ENCODE measurements around the gene KLHL35.

The KLHL35 gene

DNA sequence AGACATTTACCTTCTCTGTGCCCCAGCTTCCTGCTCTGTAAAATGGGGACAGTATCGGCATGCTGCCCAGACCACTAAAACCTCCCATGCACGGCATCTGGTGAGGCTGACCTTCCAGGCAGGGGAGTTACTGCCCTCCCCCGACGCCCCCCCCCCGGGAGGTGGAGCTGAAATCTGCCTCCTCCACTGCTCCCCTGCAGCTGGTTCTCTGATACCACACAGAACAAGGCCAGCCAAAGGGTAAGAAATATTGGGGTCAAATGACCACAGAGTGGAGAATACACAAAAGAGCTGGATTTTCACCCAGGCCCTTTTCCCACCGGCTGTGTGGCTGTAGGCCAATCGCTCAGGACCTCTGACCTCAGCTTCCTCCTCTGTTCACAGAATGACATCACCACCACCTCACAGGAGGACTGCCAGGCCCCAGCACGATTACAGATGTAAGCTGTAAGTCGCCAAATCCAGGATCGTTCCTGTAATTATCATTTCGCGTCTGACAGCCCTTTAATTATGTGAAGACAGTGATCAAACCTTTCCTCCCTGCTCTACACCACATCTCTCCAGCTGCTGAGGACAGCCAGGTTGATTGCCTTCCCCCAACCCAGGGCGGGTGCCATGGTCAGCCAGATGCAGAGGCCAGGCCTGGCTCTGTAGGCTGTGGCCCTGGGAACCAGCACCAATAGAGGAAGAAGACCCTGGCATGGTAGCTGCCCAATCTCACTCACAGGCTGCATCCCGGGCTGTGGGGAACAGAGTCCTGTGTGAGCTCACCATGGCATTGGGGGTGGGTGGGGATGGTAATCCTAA is 35.7 kb upstream of the KLHL35 start:
- CTCF ChIA-PET, result interaction anchor here (0.6 kb wide), 1 partner anchor 210 kb away, joined by 4 read pairs; no protein-coding TSS in a partner anchor
- no peak for DNase-seq (ENCODE audit: extremely low spot score)
- TF ChIP-seq ZNF384 (IDR thresholded peaks at IDR 0.05) (no peak), SP1 (IDR thresholded peaks at IDR 0.05) (no peak), FOXM1 (IDR thresholded peaks at IDR 0.05; ENCODE audit: borderline replicate concordance) (no peak), ARNT (IDR thresholded peaks at IDR 0.05) (no peak), L3MBTL2 (conservative IDR thresholded peaks at IDR 0.05) (no peak), SUZ12 (IDR thresholded peaks at IDR 0.05) (no peak), HDGF (IDR thresholded peaks at IDR 0.05; ENCODE audit: borderline replicate concordance) (no peak), LEF1 (IDR thresholded peaks at IDR 0.05; ENCODE audit: borderline replicate concordance) (no peak), FOXA1 (IDR thresholded peaks at IDR 0.05) (no peak), NFRKB (IDR thresholded peaks at IDR 0.05) (no peak)
- POLR2A ChIA-PET, result interaction anchor here (0.9 kb wide), 1 partner anchor 9 kb away, joined by 3 read pairs; no protein-coding TSS in a partner anchor

DNA sequence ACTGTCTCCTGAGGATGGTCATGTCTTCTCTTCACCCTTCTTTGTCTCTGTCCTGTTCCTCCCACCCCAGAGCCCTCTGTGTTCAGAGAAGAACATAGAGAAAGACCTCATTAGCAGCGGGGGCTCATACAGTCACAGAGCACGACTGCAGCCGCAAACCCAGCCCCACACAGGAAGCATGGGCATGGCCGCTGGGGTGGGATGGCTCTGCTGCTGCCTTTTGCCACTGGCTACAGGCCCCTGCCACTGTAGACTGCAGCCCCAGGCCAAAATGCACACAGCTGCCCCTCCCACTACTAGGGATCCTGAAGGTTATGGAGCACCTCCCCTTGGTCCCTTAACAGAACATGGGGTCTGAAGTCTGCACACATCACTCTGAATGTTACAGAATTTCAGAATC is 34.9 kb upstream of the KLHL35 start:
- ChIA-PET CTCF (interaction anchor here (0.6 kb wide), 1 partner anchor 211 kb away, joined by 4 read pairs; no protein-coding TSS in a partner anchor), POLR2A (no interaction called here)
- DNase-seq (ENCODE audit: extremely low spot score), result no peak
- no peak for TF ChIP-seq FOXM1 (IDR thresholded peaks at IDR 0.05; ENCODE audit: borderline replicate concordance)
- TF ChIP-seq HDGF (IDR thresholded peaks at IDR 0.05; ENCODE audit: borderline replicate concordance), result no peak
- no peak for TF ChIP-seq BHLHE40 (IDR thresholded peaks at IDR 0.05; ENCODE audit: borderline replicate concordance)
- TF ChIP-seq CTBP1 (IDR thresholded peaks at IDR 0.05; ENCODE audit: borderline replicate concordance), result no peak
- no peak for TF ChIP-seq ZNF384 (IDR thresholded peaks at IDR 0.05)
- TF ChIP-seq L3MBTL2 (conservative IDR thresholded peaks at IDR 0.05), result no peak
- TF ChIP-seq LEF1 (IDR thresholded peaks at IDR 0.05; ENCODE audit: borderline replicate concordance), result no peak

DNA sequence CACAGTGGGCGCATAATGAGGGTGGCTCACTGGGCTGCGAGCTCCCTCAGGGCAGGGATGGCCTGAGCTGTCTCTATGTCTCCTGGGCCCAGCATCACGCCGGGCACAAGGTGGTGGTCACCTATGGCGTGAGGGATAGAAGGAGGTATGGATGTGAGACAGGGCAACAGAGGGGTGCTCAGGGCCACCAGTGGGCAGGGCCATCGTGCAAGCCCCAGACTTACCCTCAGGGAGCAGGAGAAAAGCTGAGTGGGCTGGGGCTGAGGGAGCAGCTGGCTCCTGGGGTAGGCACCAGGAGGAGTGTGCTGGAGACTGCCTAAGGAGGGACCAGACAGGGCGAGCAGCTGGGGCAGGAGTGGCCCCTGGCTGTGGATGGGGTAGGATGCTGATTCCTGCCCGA is 34.3 kb upstream of the KLHL35 start:
- CTCF ChIA-PET, result no interaction called here
- TF ChIP-seq ARNT (IDR thresholded peaks at IDR 0.05), result no peak
- TF ChIP-seq ZNF384 (IDR thresholded peaks at IDR 0.05), result no peak
- no peak for TF ChIP-seq ELF4 (IDR thresholded peaks at IDR 0.05)
- TF ChIP-seq HDGF (IDR thresholded peaks at IDR 0.05; ENCODE audit: borderline replicate concordance), result no peak
- no peak for TF ChIP-seq SUZ12 (IDR thresholded peaks at IDR 0.05)
- no peak for TF ChIP-seq LEF1 (IDR thresholded peaks at IDR 0.05; ENCODE audit: borderline replicate concordance)
- TF ChIP-seq, protein P1, sequence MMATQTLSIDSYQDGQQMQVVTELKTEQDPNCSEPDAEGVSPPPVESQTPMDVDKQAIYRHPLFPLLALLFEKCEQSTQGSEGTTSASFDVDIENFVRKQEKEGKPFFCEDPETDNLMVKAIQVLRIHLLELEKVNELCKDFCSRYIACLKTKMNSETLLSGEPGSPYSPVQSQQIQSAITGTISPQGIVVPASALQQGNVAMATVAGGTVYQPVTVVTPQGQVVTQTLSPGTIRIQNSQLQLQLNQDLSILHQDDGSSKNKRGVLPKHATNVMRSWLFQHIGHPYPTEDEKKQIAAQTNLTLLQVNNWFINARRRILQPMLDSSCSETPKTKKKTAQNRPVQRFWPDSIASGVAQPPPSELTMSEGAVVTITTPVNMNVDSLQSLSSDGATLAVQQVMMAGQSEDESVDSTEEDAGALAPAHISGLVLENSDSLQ (IDR thresholded peaks at IDR 0.05), result no peak
- no peak for TF ChIP-seq CTBP1 (IDR thresholded peaks at IDR 0.05; ENCODE audit: borderline replicate concordance)
- TF ChIP-seq BHLHE40 (IDR thresholded peaks at IDR 0.05; ENCODE audit: borderline replicate concordance), result no peak
- TF ChIP-seq TARDBP (IDR thresholded peaks at IDR 0.05), result no peak
- no peak for TF ChIP-seq FOXA1 (IDR thresholded peaks at IDR 0.05)
- no peak for TF ChIP-seq SP1 (IDR thresholded peaks at IDR 0.05)
- no peak for TF ChIP-seq FOXM1 (IDR thresholded peaks at IDR 0.05; ENCODE audit: borderline replicate concordance)
- no peak for TF ChIP-seq FOXK2 (IDR thresholded peaks at IDR 0.05)
- DNase-seq (ENCODE audit: extremely low spot score), result no peak
- POLR2A ChIA-PET, result no interaction called here

DNA sequence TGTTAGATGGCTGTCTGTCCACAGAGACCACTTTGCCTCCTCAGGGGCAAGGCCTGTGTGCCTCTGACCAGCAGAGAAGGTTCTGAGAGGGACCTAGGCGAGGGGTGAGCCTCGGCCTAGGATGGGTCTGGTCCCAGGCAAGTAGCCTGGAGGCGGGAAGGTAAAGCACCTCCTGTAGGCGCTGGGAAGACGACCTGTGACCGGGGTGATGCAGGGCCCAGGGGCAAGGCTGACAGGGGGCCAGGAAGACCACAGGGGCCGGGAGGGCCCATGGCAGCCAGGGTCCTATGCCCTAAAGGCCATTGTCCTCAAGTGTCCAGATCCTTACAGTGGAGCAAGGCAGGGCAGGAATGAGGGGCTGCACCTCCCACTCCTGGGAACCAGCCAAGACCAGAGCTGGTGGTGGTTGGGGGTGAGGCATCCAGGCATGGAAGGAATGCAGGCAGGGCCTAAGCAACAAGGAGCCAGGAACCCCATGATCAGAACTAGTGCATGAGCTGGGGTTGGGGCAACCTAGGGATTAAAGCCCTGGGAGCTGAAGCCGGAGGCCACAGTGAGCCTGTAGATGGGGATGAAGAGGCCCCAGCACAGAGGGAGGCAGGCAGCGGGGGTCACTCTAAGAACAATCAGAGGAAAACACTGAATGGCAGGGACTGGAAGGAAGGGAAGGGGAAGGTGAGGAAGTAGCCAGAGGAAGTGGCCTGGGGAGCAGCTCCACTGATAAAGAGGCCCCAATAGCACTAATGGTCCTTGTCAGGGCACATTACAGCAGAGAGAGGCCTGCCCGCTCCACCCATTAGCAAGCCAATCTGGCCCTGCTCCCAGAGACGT is 32.9 kb upstream of the KLHL35 start:
- DNase-seq (ENCODE audit: extremely low spot score), result no peak
- CTCF ChIA-PET, result no interaction called here
- TF ChIP-seq SP1 (IDR thresholded peaks at IDR 0.05), result no peak
- TF ChIP-seq ARNT (IDR thresholded peaks at IDR 0.05), result no peak
- no peak for TF ChIP-seq L3MBTL2 (conservative IDR thresholded peaks at IDR 0.05)
- no peak for TF ChIP-seq SUZ12 (IDR thresholded peaks at IDR 0.05)
- POLR2A ChIA-PET, result no interaction called here

DNA sequence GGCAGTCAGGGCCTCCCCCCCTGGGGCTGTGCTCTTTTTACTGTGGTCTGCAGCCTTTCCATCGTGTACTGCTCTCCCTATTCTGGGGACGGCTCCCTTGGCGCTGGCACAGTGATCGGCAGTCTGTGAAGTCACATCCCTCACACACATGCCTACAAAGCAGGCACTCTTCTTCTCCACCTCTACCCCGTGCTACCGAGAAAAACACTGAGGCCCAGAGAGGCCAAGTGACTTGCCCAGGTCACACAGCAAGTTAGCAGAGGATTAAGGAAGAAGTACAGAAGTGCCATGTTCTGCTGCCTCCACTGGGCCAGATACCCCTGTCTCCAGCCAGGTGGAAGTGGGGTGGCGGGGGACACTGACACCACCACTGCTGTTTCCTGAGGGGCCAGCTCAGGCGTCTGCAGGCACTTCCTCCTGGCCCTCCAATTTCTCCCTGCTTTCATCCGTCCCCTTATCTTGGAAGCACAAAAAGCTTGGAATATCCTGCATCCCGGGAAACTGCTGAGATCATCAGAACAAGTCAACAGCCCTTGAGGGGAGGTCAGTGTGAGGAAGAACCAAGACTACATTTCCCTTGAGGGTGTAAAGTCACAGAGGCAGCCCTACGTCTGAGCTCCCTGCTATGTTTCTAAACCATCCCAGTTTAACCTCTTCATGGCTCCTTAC is 30.2 kb upstream of the KLHL35 start:
- no peak for TF ChIP-seq NFRKB (IDR thresholded peaks at IDR 0.05)
- TF ChIP-seq HDGF (IDR thresholded peaks at IDR 0.05; ENCODE audit: borderline replicate concordance), result no peak
- no peak for TF ChIP-seq CTBP1 (IDR thresholded peaks at IDR 0.05; ENCODE audit: borderline replicate concordance)
- TF ChIP-seq ZNF384 (IDR thresholded peaks at IDR 0.05), result no peak
- TF ChIP-seq SP1 (IDR thresholded peaks at IDR 0.05), result no peak
- no peak for TF ChIP-seq L3MBTL2 (conservative IDR thresholded peaks at IDR 0.05)
- DNase-seq (ENCODE audit: extremely low spot score), result no peak
- ChIA-PET POLR2A (interaction anchor here (0.6 kb wide), 1 partner anchor 62 kb away, joined by 3 read pairs; no protein-coding TSS in a partner anchor), CTCF (no interaction called here)

DNA sequence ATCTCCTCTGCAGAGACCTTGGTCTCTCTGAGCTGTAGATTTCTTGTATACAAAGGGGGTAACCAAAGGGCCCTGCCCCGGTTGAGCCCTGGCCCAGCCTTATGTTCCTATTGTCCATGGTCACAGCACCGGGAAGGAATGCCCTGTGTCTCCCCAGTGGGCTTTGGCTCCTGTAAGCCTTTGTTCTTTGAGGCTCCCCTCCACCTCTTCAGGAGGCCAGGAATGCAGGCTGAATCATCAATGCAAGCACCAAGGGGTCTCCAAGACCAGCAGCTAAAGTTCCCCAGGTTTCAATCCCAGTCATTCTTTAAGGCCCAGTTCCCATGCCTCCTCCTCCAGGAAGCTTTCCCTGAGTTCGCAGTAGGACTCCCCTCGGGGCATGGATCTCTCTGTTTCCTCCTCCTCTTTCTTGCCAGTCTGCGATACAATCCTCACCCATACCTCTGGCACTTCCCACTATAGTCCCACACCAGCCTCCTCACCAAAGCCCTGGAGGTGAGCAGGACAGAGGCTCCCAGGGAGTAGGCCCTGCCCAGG is 29.2 kb upstream of the KLHL35 start:
- no peak for TF ChIP-seq FOXA1 (IDR thresholded peaks at IDR 0.05)
- TF ChIP-seq LEF1 (IDR thresholded peaks at IDR 0.05; ENCODE audit: borderline replicate concordance), result no peak
- TF ChIP-seq FOXK2 (IDR thresholded peaks at IDR 0.05), result no peak
- TF ChIP-seq ARNT (IDR thresholded peaks at IDR 0.05), result no peak
- TF ChIP-seq SP1 (IDR thresholded peaks at IDR 0.05), result no peak
- no peak for TF ChIP-seq ZNF384 (IDR thresholded peaks at IDR 0.05)
- no peak for TF ChIP-seq L3MBTL2 (conservative IDR thresholded peaks at IDR 0.05)
- no peak for TF ChIP-seq ELF4 (IDR thresholded peaks at IDR 0.05)
- TF ChIP-seq FOXM1 (IDR thresholded peaks at IDR 0.05; ENCODE audit: borderline replicate concordance), result no peak
- TF ChIP-seq CTBP1 (IDR thresholded peaks at IDR 0.05; ENCODE audit: borderline replicate concordance), result no peak
- TF ChIP-seq, protein P1 (IDR thresholded peaks at IDR 0.05), result no peak
- TF ChIP-seq NFRKB (IDR thresholded peaks at IDR 0.05), result no peak
- ChIA-PET CTCF (no interaction called here), POLR2A (no interaction called here)
- DNase-seq (ENCODE audit: extremely low spot score), result no peak
